HepG2 (cell line): ENCODE data around the gene RPS19. TPM values are rescaled to one million over a fixed set of nuclear protein-coding genes. Genes with fewer than 3 reads are reported as not detected.

Experiments
- HIVEP1 ChIP-seq: sonication (generic); formaldehyde crosslinking; IDR thresholded peaks from 2 replicates; pipeline ENCODE4 v1.4.0; 2020; ENCODE audit warnings: mild to moderate bottlenecking, missing genetic modification reagents
- KLF15 ChIP-seq: sonication (generic); formaldehyde crosslinking; IDR thresholded peaks from 2 replicates; pipeline ENCODE4 v1.8.1; 2023; ENCODE audit warnings: borderline replicate concordance, mild to moderate bottlenecking, inconsistent platforms, missing genetic modification reagents, mixed read lengths
- SALL1 ChIP-seq: sonication (generic); formaldehyde crosslinking; IDR thresholded peaks from 2 replicates; pipeline ENCODE4 v1.8.0; 2022; ENCODE audit warnings: mild to moderate bottlenecking, missing genetic modification reagents
- SNAI1 ChIP-seq: sonication (generic); formaldehyde crosslinking; IDR thresholded peaks from 2 replicates; pipeline ENCODE4 v1.5.0; 2020; ENCODE audit warnings: mild to moderate bottlenecking, missing genetic modification reagents, borderline replicate concordance
- SP5 ChIP-seq: IDR thresholded peaks from 2 replicates; pipeline ENCODE4 v1.6.1; 2016; ENCODE audit warnings: low read depth, borderline replicate concordance
- ZBTB38 ChIP-seq: sonication (generic); formaldehyde crosslinking; IDR thresholded peaks from 2 replicates; pipeline ENCODE4 v1.5.1; 2020; ENCODE audit warnings: mild to moderate bottlenecking, missing genetic modification reagents
- ZC3H4 ChIP-seq: sonication (generic); formaldehyde crosslinking; IDR thresholded peaks from 2 replicates; pipeline ENCODE4 v1.4.0; 2020; ENCODE audit warnings: missing genetic modification reagents, borderline replicate concordance
- ZFY ChIP-seq: sonication (generic); formaldehyde crosslinking; IDR thresholded peaks from 2 replicates; pipeline ENCODE4 v1.4.0; 2020; ENCODE audit warnings: missing genetic modification reagents
- ZNF121 ChIP-seq: sonication (generic); formaldehyde crosslinking; IDR thresholded peaks from 2 replicates; pipeline ENCODE4 v1.5.0; 2020; ENCODE audit warnings: mild to moderate bottlenecking, missing genetic modification reagents
- ZNF777 ChIP-seq: sonication (generic); formaldehyde crosslinking; IDR thresholded peaks from 2 replicates; pipeline ENCODE4 v1.4.0; 2020; ENCODE audit warnings: missing genetic modification reagents
- ZNF788 ChIP-seq: sonication (generic); formaldehyde crosslinking; IDR thresholded peaks from 2 replicates; pipeline ENCODE4 v1.5.0; 2020; ENCODE audit warnings: mild to moderate bottlenecking, missing genetic modification reagents, borderline replicate concordance
- ZNF891 ChIP-seq: sonication (generic); formaldehyde crosslinking; IDR thresholded peaks from 2 replicates; pipeline ENCODE4 v1.5.0; 2020; ENCODE audit warnings: mild to moderate bottlenecking, missing genetic modification reagents
- polyA plus RNA-seq, 8 experiments: library from polyadenylated mRNA; depleted of rRNA in 3 of 8; stranded (reverse) in 7 of 8; unstranded in 1 of 8; fragments of >200 nt; fragmentation: Illumina TruSeq in 4 of 8; extraction: Trizol in 4 of 8; gene quantifications; 2 replicates each; pipeline versions ENCODE4 v1.2.1 to v1.2.3, GENCODE V29; 2011 to 2016; ENCODE audit warnings: low read depth in 4 of 8, missing spikeins in 1 of 8, mixed read lengths in 1 of 8; ENCODE audit not compliant: insufficient read depth in 1 of 8
- total RNA-seq, 5 experiments: library from RNA; depleted of rRNA; stranded (reverse); fragments of >200 nt; fragmentation: Illumina TruSeq; extraction: Trizol; gene quantifications; 2 replicates each; pipeline ENCODE4 v1.2.3, GENCODE V29; 2016; ENCODE audit warnings: low read depth in 1 of 5
- TF ChIP-seq, protein P1 (sequence below): sonication (generic); formaldehyde crosslinking; IDR thresholded peaks from 2 replicates; pipeline ENCODE4 v1.4.0; 2020; ENCODE audit warnings: missing genetic modification reagents
- TF ChIP-seq, protein P2 (sequence below): IDR thresholded peaks from 2 replicates; pipeline ENCODE4 v1.6.1; 2016; ENCODE audit warnings: low read depth, control low read depth
- TF ChIP-seq, protein P3 (sequence below): sonication (generic); formaldehyde crosslinking; IDR thresholded peaks from 2 replicates; pipeline ENCODE4 v1.9.0; 2021; ENCODE audit warnings: missing genetic modification reagents, mild to moderate bottlenecking, borderline replicate concordance
- TF ChIP-seq, protein P4 (sequence below): IDR thresholded peaks from 2 replicates; pipeline ENCODE4 v1.6.1; 2016; ENCODE audit warnings: mild to moderate bottlenecking
- TF ChIP-seq, protein P5 (sequence below): sonication (generic); formaldehyde crosslinking; IDR thresholded peaks from 2 replicates; pipeline ENCODE4 v1.4.0; 2020; ENCODE audit warnings: mild to moderate bottlenecking, missing genetic modification reagents
- TF ChIP-seq, protein P6 (sequence below): sonication (generic); formaldehyde crosslinking; IDR thresholded peaks from 2 replicates; pipeline ENCODE4 v1.4.0; 2020; ENCODE audit warnings: missing genetic modification reagents, borderline replicate concordance

The RPS19 gene
- total and polyA plus RNA-seq, 2 of the 13 experiments (the other 11 are each of a cell fraction or from before 2014, with no cell fraction given): 1,983 to 4,758 TPM

DNA sequence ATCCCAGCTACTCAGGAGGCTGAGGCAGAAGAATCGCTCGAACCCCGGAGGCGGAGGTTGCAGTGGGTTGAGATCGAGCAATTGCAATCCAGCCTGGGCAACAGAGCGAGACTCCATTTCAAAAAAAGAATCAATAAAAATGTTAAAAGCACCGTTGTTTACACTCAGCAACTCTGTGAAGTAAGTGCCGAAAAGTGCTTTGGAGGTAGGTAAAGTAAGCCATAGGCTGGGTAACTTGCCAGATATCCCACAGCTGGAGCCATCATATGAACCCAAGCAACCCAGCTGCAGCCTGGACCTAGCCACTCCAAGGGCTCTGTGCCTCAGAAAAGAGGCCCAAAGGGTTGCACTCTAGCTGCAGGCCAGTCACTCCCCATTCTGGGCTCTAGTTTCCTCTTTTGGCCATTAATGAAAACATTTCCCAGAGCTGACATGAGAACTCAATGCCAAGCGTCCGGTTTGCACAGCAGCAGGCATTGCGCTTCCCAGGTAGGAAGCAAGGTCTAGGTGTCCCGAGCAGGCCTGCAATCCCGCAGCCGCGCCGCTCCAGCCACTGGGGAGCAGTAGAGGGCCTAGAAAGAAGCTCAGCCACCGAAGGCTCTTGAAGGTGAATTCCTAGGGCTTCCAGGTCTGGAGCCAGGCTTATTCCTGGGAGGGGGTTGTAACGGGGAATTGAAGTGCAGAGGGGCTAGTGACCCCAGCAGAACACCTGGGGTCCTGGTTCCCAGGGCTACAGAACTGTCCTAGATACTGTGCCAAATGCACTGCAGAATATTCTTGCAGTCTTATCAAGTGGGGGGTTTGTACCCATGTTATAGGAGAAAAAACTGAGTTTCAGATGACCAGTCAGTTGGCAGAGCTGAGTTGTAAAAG, 13.0 kb downstream of the RPS19 start (continued):
- TF ChIP-seq, protein P1, sequence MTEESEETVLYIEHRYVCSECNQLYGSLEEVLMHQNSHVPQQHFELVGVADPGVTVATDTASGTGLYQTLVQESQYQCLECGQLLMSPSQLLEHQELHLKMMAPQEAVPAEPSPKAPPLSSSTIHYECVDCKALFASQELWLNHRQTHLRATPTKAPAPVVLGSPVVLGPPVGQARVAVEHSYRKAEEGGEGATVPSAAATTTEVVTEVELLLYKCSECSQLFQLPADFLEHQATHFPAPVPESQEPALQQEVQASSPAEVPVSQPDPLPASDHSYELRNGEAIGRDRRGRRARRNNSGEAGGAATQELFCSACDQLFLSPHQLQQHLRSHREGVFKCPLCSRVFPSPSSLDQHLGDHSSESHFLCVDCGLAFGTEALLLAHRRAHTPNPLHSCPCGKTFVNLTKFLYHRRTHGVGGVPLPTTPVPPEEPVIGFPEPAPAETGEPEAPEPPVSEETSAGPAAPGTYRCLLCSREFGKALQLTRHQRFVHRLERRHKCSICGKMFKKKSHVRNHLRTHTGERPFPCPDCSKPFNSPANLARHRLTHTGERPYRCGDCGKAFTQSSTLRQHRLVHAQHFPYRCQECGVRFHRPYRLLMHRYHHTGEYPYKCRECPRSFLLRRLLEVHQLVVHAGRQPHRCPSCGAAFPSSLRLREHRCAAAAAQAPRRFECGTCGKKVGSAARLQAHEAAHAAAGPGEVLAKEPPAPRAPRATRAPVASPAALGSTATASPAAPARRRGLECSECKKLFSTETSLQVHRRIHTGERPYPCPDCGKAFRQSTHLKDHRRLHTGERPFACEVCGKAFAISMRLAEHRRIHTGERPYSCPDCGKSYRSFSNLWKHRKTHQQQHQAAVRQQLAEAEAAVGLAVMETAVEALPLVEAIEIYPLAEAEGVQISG (CRISPR knock-in tag): peak; percentile 57; the same call in 1 of the 2 replicates
- TF ChIP-seq, protein P2, sequence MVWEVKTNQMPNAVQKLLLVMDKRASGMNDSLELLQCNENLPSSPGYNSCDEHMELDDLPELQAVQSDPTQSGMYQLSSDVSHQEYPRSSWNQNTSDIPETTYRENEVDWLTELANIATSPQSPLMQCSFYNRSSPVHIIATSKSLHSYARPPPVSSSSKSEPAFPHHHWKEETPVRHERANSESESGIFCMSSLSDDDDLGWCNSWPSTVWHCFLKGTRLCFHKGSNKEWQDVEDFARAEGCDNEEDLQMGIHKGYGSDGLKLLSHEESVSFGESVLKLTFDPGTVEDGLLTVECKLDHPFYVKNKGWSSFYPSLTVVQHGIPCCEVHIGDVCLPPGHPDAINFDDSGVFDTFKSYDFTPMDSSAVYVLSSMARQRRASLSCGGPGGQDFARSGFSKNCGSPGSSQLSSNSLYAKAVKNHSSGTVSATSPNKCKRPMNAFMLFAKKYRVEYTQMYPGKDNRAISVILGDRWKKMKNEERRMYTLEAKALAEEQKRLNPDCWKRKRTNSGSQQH (CRISPR knock-in tag): peak; percentile 59; the same call in 1 of the 2 replicates
- 0 out of 2 replicates have a peak, but pooled peaks have one; percentile 21 for TF ChIP-seq SNAI1 (CRISPR knock-in tag)
- TF ChIP-seq, protein P3, sequence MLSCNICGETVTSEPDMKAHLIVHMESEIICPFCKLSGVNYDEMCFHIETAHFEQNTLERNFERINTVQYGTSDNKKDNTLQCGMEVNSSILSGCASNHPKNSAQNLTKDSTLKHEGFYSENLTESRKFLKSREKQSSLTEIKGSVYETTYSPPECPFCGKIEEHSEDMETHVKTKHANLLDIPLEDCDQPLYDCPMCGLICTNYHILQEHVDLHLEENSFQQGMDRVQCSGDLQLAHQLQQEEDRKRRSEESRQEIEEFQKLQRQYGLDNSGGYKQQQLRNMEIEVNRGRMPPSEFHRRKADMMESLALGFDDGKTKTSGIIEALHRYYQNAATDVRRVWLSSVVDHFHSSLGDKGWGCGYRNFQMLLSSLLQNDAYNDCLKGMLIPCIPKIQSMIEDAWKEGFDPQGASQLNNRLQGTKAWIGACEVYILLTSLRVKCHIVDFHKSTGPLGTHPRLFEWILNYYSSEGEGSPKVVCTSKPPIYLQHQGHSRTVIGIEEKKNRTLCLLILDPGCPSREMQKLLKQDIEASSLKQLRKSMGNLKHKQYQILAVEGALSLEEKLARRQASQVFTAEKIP (CRISPR knock-in tag): no peak
- TF ChIP-seq, protein P4, sequence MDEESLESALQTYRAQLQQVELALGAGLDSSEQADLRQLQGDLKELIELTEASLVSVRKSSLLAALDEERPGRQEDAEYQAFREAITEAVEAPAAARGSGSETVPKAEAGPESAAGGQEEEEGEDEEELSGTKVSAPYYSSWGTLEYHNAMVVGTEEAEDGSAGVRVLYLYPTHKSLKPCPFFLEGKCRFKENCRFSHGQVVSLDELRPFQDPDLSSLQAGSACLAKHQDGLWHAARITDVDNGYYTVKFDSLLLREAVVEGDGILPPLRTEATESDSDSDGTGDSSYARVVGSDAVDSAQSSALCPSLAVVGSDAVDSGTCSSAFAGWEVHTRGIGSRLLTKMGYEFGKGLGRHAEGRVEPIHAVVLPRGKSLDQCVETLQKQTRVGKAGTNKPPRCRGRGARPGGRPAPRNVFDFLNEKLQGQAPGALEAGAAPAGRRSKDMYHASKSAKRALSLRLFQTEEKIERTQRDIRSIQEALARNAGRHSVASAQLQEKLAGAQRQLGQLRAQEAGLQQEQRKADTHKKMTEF: 0 out of 2 replicates have a peak, but pooled peaks have one; percentile 27
- TF ChIP-seq ZNF788 (CRISPR knock-in tag): no peak
- 0 out of 2 replicates have a peak, but pooled peaks have one; percentile 14 for TF ChIP-seq KLF15
- TF ChIP-seq ZBTB38 (CRISPR knock-in tag): 0 out of 2 replicates have a peak, but pooled peaks have one; percentile 20
- TF ChIP-seq ZNF777 (CRISPR knock-in tag): peak; percentile 46; the same call in 1 of the 2 replicates
- TF ChIP-seq ZNF891 (CRISPR knock-in tag): peak; percentile 41; the same call in 1 of the 2 replicates
- 0 out of 2 replicates have a peak, but pooled peaks have one; percentile 14 for TF ChIP-seq ZNF121 (CRISPR knock-in tag)
- TF ChIP-seq HIVEP1: 0 out of 2 replicates have a peak, but pooled peaks have one; percentile 21
- TF ChIP-seq, protein P5, sequence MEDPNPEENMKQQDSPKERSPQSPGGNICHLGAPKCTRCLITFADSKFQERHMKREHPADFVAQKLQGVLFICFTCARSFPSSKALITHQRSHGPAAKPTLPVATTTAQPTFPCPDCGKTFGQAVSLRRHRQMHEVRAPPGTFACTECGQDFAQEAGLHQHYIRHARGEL: no peak
- TF ChIP-seq SALL1 (CRISPR knock-in tag): peak; percentile 35; the same call in 1 of the 2 replicates
- TF ChIP-seq ZC3H4 (CRISPR knock-in tag): peak; percentile 29; the same call in 1 of the 2 replicates
- peak; percentile 57 for TF ChIP-seq ZFY
- no peak for TF ChIP-seq SP5 (CRISPR knock-in tag)
- TF ChIP-seq, protein P6, sequence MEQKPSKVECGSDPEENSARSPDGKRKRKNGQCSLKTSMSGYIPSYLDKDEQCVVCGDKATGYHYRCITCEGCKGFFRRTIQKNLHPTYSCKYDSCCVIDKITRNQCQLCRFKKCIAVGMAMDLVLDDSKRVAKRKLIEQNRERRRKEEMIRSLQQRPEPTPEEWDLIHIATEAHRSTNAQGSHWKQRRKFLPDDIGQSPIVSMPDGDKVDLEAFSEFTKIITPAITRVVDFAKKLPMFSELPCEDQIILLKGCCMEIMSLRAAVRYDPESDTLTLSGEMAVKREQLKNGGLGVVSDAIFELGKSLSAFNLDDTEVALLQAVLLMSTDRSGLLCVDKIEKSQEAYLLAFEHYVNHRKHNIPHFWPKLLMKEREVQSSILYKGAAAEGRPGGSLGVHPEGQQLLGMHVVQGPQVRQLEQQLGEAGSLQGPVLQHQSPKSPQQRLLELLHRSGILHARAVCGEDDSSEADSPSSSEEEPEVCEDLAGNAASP (CRISPR knock-in tag): 0 out of 2 replicates have a peak, but pooled peaks have one; percentile 13
